HG02610 (cell line): ENCODE measurements around the gene SLC25A45.
A peak's percentile ranks its signal among the peaks of the same experiment; 100 is the strongest.
"Not testable (repeated sequence)": the region's sequence is repeated elsewhere in the genome, so short reads cannot be mapped to it uniquely, and the experiment has no call there.

Experiments used
- ATAC-seq: cut with Tn5 transposase; IDR thresholded peaks from one replicate; pipeline ENCODE4 v1.9.1; 2021; ENCODE audit warnings: mild to moderate bottlenecking, moderate library complexity; ENCODE audit not compliant: unreplicated experiment

SLC25A45 gene

GRCh38 chr11:65421794-65422632 lies 39.6 kb upstream of the SLC25A45 start:
- ATAC-seq = peak; percentile 11

DNA sequence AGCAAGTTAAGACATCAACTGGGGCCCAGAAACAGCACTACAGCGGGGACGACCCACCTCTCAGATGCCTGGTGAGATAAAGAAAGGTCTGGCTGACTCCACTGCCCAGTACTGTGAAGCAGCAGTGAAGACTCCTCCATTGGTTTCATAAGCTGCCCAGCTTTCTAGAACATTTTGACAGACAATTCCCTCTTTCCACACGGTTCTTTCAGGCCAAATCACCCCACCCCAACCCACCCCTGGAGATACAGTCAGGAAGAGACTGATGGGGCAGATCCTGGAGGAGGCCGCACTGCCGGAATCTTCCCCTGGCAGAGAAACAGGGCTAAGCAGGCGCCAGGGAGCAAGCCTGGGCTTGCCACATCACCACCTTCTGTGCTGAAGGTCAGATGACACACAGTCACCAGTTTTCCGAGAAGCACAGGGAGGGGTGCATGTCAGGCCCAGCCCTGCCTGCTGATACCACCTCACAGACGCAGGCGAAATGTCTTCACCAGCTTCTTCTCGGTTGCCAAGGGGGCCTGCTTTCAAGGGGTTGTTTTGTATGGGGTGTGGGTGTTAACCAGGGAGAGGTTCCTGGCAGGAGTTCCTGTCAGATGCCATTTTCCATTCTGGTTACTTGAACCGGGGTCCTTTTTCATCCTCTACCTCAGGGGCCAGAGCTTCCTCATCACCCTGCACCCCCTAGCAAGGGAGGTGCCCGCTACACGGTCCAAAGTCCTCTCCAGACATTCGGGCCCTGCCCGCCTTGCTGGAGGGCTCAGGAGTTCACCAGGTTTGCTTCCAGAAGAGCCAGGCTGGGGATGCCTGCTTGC lies 38.7 kb upstream of the SLC25A45 start:
- ATAC-seq = peak; percentile 22

- no peak for ATAC-seq
Observed at GRCh38 chr11:65420506-65420905, 38.1 kb upstream of the SLC25A45 start.

GRCh38 chr11:65419772-65420481 lies 37.5 kb upstream of the SLC25A45 start:
- ATAC-seq = no peak

GRCh38 chr11:65419460-65419771 lies 37.0 kb upstream of the SLC25A45 start:
- ATAC-seq = no peak

DNA sequence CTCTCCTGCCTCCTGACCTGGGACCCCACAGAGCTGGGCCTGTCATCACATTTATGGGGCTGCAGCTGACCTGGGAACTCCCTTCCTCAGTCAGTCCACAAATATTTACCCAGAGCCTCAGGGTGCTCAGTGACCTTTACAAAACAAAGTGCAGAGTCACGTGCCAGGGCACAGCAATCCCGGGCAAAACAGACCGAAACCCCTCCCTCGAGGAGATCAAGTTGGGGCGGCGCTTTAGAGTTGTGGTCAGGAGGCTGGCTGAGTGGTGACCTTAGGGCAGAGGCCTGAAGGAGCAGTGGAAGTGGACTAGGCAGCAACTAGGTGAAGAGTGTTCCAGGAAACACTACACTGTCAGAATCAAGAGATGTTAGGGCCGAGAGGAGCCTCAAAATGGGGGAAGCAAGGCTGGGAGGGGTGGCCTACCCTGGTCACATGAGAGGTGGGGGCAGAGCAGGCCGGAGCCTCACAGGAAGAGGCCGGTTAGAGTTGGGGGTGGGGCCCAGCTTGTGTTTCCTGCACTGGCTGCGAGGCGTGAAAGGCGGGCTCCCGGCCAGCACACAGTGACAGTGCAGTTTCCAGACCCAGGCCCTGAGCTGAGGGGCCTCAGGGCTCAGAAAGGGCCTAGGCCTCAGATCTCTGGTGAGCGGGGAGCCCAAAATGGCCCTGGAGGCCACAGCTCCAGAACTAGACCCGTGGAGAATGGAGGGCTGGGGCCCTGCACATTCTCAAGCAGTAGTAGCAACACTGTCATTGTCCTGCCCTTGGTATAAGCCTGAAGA lies 36.4 kb upstream of the SLC25A45 start:
- ATAC-seq = peak; percentile 46

GRCh38 chr11:65418431-65418680 lies 35.9 kb upstream of the SLC25A45 start:
- ATAC-seq = no peak

DNA sequence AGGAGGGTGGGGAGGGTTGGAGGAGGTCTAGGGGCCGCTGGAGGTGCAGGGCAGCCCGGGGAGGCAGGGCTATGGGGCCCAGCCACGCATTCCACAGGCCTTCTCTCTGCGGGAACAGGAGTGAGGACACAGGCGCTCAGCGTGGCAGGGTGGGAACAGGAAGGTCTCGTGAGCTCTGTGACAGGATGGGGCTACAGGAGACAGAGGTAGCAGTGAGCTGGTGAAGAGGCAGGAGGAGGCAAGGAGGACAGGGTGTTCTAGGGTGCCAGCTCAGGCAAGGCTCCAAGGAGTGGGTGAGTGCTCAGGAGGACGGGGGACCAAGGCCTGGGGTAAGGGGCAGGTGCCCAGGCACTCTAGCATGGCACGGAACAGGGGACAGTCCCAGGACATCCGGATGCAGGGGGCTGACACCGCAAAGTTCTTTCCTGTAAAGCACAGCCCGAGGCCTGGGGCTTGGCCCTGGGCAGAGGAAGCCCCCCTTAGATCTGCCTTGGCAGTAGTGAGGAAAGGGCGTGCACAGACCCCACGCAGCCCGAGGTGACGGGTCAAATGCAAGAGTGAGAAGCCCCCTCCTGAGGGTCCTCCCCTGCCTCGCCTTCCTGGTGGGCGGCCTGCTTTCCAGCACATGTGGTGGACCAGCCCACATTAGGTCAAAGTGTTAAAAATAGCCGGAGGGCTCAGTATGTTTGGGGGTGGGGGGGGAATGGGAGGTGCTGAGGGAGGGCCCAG lies 35.4 kb upstream of the SLC25A45 start:
- ATAC-seq = no peak

- no peak for ATAC-seq
Observed at GRCh38 chr11:65416841-65417701, 34.6 kb upstream of the SLC25A45 start.

DNA sequence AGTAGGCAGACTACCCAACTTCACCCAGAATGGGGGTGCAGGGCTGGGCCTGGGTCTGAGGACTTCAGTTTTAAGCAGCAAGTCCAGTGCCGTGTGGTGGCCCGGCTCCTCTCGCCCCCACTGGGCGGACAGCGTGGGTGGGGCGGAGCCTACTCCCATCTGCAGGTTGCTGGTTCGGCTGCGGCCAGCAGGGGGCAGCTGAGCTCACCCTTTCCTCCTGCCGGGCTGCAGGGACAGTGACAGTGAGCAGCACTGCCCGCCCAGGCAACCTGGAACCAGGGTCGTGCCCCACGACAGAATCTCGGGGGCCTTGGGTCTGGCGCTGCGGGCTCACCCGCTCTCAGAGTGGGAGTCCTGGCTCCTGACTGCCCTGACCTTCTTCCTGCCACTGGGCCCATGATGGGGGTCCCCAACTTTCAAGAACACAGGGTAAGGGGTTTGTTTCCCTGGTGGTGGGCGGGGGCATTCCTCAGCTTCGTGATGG lies 33.9 kb upstream of the SLC25A45 start:
- peak; percentile 24 for ATAC-seq

GRCh38 chr11:65415499-65416340 lies 33.3 kb upstream of the SLC25A45 start:
- no peak for ATAC-seq

- ATAC-seq = no peak
Observed at GRCh38 chr11:65414776-65415498, 32.5 kb upstream of the SLC25A45 start.

DNA sequence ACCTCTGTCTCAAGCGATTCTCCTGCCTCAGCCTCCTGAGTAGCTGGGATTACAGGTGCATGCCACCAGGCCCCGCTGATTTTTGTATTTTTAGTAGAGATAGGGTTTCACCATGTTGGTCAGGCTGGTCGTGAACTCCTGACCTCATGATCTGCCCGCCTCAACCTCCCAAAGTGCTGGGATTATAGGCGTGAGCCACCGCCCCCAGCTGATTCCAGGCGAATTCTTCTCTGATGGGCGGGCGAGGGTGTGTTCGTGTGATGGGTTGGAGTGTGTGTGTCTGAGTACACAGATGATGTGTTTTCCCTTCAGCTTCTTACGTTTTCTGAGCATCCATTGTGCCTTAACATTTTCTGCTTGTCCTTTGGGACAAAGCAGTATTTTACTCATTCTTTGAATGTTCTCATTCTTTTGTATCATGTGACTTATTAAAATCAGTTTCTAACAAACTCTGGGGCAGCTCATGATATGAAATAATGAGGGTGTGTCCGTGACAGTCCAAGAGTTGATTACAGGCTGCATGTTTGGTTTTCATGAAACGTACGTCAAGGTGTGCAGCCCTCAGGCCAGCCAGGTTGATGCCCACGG lies 30.7 kb upstream of the SLC25A45 start:
- ATAC-seq = not testable (repeated sequence)

GRCh38 chr11:65412271-65413076 lies 30.0 kb upstream of the SLC25A45 start:
- ATAC-seq = no peak

DNA sequence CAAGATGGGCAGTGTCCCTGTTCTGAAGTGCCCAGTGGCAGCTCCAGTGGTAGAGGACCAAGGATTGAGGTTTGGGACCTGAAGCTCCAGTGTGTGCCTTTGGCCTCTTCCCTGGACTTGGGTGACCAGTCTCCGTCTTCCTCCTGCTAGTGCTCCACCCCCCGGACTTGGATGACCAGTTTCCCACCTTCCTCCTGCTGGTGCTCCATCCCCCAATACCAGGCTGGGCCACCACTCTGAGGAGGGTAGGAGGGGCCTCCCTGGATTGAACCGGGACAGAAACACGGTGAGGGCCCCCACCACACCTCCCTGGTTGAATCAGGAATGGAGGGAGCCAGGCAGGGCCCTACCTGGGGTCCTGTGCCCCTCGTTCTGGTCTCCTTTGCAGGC lies 29.2 kb upstream of the SLC25A45 start:
- ATAC-seq = no peak

GRCh38 chr11:65410936-65411680 lies 28.7 kb upstream of the SLC25A45 start:
- no peak for ATAC-seq
